Inflammatory macrophage treated with lipopolysaccharide for 4 hours (primary cell): ENCODE data around the gene ZNF581.

Experiments
- DNase-seq: peaks from one replicate; pipeline ENCODE4 v3.0.0-alpha.2; 2020

Gene ZNF581

DNA sequence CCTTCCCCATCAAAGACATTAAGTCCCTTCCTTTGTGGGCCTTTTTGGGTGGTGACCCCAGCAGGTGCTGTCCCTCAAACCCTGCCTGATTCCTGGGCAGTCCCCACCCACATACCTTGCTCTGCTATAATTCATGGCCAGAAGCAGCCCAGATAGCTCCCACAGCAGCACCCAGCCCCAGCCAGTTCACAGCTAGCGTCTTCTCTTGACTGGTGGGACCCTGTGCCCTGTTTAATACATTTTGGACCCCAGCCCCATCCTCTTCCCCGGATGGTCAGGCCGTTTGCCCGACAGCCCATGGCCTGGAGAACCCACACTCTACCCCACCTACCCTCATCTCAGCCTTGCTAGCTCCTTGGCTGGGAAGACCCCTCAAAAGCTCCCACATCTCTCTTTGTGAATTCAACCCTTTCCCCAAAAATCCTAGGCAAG, 6.7 kb downstream of the ZNF581 start:
- no peak for DNase-seq

DNA sequence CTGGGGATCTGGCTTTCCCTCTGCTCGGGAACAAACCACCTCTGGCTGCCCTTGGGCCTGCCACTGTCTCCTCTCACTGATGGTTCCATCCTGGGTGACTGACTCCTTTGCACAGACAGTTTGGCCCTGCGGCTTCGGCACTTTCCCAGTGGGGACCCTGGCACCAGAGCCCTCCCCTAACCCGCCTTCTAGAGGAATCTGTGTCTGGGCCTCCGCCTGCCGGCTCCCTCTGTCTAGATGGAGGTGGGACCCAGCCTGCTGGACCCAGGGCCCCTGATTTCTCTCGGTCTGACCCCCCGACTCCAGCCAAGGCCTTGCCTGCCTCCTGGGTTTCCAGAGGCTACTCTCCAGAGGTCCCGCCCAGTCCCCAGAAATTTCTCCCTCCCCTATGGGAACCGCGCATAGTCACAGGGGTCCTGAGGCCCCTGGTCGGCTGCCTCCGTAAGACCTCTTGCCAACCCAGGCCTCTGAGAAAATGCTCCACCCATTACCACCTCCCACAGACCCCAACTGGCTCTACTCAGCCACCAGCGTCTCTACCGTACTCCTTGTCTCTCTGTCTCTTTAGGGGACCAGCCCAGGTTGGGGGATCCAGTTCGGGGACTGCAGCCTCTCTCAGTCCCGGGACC, 7.3 kb downstream of the ZNF581 start:
- DNase-seq, result no peak

DNA sequence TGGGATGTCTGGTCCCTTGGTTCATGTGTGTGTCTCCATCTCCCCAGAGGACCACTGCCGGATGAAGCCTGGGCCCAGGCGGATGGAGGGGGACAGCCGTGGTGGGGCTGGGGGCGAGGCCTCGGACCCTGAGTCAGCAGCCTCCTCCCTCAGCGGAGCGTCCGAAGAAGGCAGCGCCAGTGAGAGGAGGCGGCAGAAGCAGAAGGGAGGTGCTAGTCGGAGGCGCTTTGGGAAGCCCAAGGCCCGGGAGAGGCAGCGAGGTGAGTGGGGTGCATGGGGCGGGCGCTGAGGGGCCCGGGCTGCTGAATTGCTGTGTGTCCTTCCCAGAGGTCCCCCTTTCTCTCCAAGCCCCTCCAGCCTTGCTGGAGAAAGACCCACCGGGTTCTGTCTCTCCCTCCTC, 7.8 kb downstream of the ZNF581 start:
- DNase-seq, result no peak

DNA sequence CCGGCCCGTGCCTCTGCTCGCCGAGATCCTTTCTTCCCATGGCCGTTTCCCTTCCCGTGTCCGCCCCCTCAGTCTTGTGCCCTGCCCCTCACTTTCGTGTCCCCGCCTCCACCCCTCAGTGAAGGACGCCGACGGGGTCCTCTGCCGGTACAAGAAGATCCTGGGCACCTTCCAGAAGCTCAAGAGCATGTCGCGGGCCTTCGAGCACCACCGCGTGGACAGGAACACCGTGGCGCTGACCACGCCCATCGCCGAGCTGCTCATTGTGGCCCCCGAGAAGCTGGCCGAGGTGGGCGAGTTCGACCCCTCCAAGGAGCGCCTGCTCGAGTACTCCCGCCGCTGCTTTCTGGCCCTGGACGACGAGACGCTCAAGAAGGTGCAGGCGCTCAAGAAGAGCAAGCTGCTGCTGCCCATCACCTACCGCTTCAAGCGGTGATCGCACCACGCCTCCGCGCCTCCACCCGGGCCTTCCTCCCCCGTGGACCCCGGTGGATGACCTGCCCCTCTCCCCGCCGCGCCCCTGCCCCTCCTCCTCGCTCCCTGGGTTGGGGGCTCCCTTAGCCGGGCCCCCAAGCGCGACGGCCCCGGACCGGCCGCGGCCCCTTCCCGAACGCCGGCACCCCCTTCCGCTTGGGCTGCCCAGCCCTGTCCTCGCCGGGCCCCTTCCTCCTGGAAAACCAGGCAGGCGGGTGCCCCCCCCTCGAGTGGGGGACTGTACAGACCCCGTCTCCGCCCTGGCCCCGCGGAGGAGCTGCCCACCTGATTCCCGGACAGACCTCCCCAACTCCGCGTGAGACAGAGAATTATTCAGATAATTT, 9.1 kb downstream of the ZNF581 start:
- no peak for DNase-seq

DNA sequence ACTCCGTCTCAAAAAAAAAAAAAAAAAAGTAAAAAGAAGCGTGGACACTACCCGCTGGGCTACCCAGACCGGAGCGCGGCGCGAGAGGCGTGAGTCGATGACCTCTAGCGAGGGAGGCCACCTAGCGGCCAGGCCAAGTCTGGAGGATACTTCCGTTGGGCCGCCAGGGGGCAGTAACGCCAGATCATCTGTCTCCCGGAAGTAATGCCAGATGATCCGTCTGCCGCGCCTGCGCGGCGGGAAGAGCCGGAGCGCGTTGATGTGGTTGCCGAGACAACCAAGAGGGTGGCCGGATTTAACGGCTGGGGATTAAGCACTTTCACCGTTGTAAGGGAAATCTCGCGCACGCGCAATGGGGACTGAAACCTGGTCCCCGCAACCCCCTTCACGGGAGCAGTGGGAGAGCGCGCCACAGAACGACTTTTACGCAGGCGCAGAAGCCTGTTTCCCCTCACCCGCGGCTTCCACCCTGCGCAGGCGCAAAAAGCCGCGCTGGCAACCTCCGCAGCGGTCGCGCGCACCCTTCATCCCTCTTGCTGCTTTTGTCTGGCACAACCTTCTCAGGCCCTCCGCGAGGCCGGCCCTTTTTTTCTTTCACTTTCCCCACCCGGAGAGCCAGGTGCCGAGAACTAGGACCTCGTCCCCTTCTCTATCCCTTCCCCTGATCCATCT, 10.3 kb downstream of the ZNF581 start:
- DNase-seq, result peak; percentile 96

DNA sequence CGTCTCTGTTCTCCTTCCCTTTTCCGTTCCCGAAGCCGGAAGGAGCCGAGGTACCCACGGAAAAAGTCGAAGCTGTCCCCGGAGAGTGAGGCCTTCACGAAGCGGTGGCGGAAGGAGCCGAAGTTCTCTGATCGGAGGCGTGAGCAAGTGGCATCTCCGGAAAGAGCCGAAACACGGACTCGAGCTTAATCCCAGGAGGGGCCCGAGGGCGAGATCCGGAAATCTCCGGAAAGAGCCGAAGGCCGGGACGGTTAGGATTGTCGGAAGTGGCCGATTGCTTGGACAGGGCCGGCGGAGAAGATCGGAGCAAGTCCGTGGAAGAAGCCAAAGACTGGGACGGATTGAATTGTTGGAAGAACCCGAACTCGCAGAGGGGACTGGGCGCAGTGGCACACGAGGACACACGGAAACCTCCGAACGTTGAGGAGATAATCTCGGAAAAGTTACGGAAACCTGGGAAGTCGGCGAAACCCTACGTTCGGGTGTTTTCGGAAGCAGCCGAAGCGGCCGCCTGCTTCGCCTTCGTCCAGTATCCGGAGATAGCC, 10.9 kb downstream of the ZNF581 start:
- DNase-seq, result peak; percentile 100

DNA sequence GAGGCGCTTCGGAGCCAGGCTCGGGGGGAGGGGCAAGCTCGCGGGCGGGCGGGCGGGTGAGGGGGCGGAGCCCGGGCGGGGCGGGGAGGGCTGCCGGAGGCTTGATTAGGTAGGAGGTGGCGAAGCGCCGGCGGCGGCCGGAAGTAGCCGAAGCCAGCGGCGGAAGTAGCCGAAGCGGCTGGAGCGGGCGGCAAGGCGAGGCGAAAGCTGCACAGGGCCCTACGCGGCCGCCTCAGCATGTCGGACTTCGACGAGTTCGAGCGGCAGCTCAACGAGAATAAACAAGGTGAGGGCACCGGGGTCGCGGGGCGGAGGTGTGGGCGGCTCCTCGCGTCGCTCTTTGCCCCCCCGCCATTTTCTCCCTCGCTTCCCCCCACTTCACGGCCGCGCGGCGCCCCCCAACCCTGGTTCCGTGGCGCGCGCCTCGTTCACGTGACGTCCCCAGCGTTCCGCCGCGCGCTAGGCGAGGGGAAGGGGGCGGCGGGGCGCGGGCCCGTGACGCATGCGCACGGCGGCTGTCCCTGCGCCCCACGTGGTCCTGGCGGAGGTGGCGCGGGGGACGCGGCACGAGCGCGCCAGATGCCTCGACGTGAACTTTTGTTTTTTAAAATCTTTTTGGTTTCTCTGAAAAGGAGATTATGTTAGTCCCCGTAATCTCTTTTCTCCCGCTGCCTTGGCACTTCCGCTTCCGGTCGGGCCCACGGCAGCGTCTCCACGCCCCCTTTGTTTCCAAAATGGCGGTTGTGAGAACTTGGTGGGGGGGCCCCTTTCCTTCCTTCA, 11.6 kb downstream of the ZNF581 start, which contains the start of gene U2AF2:
Gene U2AF2, plus strand, starts transcription at position 168 of the 780 bp plus-strand sequence. Its CDS starts 70 bp downstream, at position 238.
- peak; percentile 94 for DNase-seq

DNA sequence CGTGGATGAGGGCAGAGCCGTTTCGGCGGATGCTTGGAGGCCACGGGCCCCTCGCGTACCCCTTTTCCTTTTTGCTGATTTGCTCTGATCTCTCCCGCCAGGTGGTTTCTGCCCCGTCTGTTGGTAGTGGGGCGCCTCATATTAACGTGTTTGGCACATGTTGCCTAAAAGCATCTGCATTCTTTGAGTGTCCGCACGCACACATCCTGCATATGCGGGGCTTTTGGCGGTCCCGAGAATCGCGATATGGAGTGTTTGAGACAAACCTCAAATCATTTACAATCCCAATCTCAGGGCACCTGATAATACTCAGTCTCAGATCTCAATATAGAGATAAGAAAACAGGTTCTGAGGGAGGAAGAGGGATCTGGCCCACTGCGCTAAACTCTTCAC, 12.2 kb downstream of the ZNF581 start:
- no peak for DNase-seq

DNA sequence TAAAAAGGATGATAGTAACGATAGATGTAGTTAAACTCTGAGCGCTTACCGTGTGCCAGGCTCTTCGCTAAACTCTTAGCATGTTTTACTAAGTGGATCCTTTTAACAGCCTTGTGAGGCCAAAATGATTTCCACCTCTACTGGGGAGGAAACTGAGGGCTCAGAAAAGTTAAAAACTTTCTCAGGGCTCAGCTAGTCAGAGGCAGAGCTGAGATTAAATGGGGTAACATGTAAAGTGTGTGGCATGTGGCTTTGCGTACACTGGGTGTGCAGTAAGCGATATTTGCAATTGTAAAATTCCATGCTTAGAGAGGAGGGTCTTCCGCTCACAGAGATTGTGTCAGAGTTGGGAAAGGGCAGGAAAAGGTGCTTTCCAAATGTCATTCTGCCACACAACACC, 13.1 kb downstream of the ZNF581 start:
- DNase-seq, result no peak

DNA sequence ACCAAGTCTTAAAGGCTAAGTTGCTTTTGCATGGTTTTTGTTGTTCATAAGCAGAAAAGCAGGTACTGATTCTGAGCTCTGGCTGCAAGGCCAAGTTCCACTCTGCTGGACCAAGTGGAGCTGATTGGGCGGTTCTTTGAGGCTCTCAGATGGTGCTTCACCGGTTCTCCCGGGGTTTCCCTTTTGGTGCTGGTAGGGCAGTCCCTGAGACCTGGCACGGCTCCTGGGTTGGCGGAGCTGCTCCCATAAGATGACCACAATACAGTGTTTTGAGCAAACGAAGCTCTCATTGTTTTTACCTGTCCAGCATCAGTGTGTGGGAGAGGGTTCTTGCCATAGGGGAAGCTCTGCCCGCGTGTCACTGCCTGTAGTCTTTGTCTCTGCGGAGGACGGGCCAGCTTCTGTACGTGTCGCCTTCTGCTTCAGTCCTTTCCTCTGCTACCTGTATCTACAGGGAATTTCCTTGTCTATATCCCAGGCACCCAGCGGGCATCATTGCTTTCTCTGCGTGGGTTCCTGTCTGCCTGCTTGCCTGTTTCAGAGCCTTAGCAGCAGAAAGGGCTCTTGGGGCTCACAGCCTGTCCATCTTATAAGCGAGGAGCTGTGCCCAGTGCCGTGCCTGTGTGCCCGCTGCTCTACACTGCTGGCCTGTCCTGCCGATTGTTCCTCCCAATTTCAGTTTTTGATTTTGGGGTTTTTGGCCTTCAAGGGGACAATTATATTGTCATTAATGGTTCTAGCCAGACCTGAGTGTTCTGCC, 13.7 kb downstream of the ZNF581 start:
- DNase-seq, result no peak

DNA sequence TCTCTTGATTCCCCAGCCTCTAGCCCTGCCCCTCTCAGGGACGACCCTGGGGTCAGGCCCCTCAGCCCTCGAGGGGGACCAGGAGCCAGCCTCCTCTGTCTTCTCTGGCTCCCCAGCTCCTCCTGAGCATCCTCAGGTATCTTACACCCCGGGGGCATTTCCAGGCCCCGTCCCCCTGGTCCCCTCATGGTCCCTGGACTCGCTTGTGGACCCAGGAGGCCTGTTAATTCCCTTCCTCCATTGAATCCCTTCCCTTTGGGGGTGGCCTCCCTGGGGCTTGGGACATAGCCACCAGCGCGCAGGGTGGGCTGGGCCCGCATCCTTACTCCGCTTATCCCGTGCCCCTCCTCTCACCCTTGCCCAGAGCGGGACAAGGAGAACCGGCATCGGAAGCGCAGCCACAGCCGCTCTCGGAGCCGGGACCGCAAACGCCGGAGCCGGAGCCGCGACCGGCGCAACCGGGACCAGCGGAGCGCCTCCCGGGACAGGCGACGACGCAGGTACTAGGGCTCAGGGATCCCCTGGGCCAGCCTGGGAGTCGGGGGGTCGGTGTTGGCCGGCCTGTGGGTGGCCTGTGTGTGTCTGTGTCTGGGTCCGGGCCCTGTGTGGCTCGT, 15.5 kb downstream of the ZNF581 start:
- no peak for DNase-seq

DNA sequence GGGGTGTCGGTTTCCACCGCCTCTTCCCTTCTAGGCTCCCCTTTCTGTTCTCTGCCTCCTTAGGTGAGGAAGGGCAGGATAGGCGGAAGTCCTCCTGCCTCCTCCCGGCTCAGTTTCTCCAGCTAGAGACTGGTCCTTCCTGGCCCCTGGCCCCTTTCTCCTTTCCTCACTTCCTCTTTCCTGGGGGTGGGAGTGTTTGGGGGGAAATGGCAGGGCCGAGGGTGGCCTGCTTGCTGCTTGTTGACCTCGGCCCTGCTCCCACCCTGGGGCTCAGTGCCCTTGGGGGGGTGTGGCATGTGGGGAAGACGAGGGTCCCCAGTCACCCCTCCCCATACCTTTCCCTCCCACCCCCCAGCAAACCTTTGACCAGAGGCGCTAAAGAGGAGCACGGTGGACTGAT, 16.4 kb downstream of the ZNF581 start:
- DNase-seq, result no peak

DNA sequence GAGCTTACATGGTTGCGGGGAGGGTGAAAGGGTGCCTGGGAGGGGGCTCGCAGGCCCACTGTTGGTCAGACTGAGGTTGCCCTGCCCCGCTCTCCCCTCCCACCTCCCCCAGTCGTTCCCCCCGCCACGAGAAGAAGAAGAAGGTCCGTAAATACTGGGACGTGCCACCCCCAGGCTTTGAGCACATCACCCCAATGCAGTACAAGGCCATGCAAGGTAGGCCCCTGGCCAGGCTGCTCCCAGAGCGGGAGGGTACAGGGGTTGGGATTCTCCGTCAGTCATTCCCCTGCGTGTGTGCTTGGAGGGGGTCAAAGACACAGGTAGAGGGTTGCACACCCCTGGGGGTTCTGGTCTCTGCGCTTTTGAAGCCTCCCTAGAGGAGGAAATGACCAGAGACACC, 17.0 kb downstream of the ZNF581 start:
- no peak for DNase-seq

DNA sequence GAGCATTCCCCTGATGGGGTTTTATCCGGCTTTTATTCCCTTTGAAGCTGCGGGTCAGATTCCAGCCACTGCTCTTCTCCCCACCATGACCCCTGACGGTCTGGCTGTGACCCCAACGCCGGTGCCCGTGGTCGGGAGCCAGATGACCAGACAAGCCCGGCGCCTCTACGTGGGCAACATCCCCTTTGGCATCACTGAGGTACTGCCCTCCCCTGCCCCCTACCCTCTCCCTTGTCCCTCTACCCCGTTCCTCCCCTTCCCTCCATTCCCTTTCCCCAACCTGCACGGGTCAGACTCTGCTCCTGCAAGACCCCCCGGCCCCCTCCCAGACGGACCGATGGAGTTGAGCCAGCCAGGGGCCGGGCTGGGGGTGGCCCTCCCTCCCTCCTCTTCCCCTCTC, 17.5 kb downstream of the ZNF581 start:
- DNase-seq, result no peak

DNA sequence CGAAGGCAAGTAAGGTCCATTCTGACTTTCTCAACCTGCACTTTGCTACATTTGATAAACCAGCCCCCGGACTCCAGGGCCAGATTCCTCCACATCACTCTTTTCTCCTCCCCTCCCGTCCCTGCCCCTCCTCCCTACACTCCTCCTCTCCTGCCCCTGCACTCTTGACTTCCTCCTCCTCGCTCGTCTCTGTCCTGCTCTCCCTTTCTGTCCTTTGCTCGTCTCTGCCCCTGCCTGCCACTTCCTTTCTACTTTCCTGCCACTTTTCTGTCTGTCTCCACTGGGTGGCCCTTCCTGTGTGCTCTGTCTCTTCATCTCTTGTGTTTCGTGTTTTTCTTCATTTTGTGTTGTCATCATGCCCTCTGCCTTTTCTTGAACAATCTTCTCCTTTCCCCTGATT, 18.4 kb downstream of the ZNF581 start:
- no peak for DNase-seq

DNA sequence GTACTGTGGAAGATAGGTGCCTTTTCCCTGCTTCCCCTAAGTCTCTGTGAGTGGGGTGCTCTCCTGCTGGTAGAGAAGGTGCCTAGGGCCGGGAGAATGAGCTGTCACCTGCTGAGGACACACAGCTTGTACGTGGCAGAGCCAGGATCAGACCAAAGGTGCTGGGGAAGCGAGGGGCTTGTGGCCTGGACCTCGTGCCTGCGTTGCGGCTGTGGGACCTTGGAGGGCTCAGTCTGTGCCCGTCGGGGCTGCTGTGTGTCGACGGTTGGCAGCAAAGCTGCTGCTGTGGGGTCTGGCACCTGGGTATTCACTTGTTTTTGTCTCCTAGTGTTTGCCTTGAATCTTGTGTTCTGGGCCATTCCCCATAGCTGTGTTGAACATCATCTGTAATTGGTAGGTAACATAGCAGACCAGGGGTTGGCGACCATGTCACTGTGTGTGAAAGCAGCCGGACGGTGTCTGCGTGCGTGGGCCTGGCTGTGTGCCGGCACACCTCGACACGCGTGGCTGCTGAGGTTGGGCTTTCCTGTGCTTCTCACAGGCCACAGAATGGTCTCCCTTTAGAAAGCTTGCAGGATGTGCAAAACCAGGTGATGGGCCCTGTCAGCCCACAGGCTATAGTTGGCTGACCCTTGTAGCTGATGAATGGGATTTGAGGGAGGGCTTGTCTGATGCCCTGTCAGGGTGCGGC, 20.5 kb downstream of the ZNF581 start:
- DNase-seq, result no peak

DNA sequence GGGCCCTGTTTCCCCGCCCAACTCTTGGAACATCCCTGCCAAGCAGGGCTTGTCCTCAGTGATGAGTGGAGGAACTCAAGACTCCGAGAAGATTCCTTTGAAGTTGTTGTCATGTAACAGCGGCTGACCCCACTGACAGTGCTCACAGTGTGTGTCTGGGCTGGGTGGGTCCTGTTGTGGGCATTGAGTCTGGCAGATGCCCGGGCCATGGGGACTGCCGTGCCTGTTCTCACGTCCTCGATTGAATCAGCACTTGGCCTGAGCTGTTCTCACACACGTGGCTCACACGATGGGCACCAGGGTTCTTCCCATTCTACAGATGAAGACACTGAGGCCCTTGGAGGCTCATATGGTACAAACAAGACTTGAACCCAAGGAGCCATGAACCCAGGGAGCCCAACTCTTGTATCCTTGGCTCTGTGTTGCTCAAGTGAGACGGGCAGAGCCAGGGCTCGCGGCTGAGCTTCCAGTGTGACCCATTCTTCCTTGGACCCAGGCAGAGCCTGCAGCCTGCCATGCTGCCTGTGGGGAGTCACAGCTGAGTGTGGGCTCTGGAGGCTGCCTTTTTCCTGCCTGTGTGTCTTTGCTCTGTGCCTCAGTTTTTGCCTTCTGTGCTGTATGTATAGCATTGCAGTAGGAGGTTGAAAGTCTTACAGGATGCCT, 23.0 kb downstream of the ZNF581 start:
- no peak for DNase-seq

DNA sequence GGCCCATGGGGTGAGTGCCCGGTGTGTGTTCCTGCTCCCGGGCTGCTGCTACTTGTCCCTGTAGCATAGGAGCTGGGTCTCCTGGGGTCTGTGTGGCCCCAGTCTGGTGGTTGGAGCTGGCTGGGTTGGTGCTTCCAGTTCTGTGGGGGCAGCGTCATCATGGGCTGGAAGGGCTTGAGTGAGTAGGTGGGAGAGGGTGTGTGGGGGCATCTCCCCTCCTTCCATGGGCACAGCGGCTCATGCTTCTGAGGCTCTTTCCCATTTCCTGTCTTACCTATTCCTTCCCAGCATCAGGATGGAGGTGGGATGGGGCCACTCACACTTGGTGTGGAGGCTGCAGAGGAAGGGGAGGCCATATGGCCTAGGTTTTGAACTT, 23.5 kb downstream of the ZNF581 start:
- DNase-seq, result no peak

DNA sequence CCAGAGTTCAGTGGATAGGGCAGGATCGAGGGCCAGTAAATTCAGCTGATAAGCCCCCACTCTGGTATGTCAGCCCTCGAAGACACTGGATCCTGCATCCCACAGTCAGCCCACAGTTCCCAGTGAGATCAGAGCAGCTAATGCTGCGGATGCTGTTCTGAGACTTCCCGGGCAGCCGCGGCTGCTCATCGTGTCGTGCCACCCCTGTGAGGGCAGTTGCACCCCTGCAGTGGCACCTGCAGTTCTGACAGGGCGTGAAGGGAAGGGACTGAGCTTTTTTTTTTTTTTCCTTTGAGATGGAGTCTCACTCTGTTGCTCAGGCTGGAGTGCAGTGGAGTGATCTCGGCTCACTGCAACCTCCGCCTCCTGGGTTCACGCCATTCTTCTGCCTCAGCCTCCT, 24.1 kb downstream of the ZNF581 start:
- no peak for DNase-seq

DNA sequence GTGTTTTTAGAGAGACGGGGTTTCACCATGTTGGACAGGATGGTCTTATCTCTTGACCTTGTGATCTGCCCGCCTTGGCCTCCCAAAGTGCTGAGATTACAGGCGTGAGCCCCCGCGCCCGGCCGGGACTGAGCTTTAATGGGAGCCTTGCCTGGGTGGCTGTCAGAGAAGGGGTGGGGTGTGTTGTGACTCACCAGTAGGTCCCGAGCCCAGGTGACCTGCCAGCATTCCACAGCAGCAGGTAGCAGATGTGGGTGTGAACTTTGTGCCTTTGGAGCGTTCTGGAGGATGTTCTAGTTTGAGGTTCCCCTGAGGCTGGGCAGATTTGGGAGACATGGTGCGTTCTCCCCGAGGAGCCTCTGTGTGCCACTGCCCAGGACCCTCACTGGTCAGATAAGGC, 24.5 kb downstream of the ZNF581 start:
- no peak for DNase-seq
